Adrenal gland (tissue), 5 donors: Measurements from ENCODE around the gene LY9.

Experiments
- POLR2A ChIP-seq, 2 donors: fragments of 450-650 bp; IDR thresholded peaks; one replicate each; pipeline ENCODE4 v1.6.1; 2017; ENCODE audit warnings: antibody characterized with exemption in 2 of 2, mild to moderate bottlenecking in 2 of 2, moderate library complexity in 1 of 2
- TF ChIP-seq, protein P1 (sequence below), 6 experiments: fragments of 450-650 bp in 4 of 6; fragments of 200-600 bp in 2 of 6; sonication (generic) in 1 of 6; IDR thresholded peaks; 1 replicate in 5 of 6; 2 replicates in 1 of 6; pipeline versions ENCODE4 v1.5.1 to v1.8.0; 2016 to 2021; ENCODE audit warnings: antibody characterized with exemption in 6 of 6, mild to moderate bottlenecking in 2 of 6, moderate library complexity in 1 of 6
- donor health status: DM: no; HTN: no; CAD: no.

DNA sequence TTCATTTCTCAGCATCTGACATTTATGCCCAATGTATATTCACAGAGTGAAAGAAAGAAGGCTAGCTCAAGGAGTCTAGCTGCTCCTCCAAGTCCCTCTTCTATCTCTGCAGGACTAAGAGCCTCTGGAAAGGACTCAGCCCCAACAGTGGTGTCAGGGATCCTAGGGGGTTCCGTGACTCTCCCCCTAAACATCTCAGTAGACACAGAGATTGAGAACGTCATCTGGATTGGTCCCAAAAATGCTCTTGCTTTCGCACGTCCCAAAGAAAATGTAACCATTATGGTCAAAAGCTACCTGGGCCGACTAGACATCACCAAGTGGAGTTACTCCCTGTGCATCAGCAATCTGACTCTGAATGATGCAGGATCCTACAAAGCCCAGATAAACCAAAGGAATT lies 3.7 kb downstream of the LY9 start:
- TF ChIP-seq POLR2A (IDR thresholded peaks at IDR 0.05): no peak
- TF ChIP-seq, protein P1, sequence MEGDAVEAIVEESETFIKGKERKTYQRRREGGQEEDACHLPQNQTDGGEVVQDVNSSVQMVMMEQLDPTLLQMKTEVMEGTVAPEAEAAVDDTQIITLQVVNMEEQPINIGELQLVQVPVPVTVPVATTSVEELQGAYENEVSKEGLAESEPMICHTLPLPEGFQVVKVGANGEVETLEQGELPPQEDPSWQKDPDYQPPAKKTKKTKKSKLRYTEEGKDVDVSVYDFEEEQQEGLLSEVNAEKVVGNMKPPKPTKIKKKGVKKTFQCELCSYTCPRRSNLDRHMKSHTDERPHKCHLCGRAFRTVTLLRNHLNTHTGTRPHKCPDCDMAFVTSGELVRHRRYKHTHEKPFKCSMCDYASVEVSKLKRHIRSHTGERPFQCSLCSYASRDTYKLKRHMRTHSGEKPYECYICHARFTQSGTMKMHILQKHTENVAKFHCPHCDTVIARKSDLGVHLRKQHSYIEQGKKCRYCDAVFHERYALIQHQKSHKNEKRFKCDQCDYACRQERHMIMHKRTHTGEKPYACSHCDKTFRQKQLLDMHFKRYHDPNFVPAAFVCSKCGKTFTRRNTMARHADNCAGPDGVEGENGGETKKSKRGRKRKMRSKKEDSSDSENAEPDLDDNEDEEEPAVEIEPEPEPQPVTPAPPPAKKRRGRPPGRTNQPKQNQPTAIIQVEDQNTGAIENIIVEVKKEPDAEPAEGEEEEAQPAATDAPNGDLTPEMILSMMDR (IDR thresholded peaks at IDR 0.05): no peak
